Astrocyte (in vitro differentiated cells and primary cell): ENCODE data around the gene HMGXB3. TPM values are rescaled to one million over a fixed set of nuclear protein-coding genes. Genes with fewer than 3 reads are reported as not detected.

Experiments
- DNase-seq: peaks from one replicate; pipeline ENCODE4 v3.0.0-alpha.2; 2010; ENCODE audit warnings: low read depth
- FAIRE-seq: peaks from 2 replicates; lab custom pipeline; 2011; peaks lifted over from hg19 to GRCh38; lab: Jason Lieb, UNC
- H2AFZ ChIP-seq: 2 replicates; pipeline ENCODE4 v1.6.0; 2012; ENCODE audit warnings: low read depth, low read length, inconsistent platforms
- H3K27ac ChIP-seq: 2 replicates; pipeline ENCODE4 v1.5.1; 2011; ENCODE audit warnings: low read depth, low read length, inconsistent platforms
- H3K27me3 ChIP-seq: 2 replicates; pipeline ENCODE4 v1.6.0; 2011; ENCODE audit warnings: low read length, inconsistent platforms; ENCODE audit not compliant: insufficient read depth
- H3K36me3 ChIP-seq: 2 replicates; pipeline ENCODE4 v1.5.1; 2011; ENCODE audit warnings: low read length, inconsistent platforms; ENCODE audit not compliant: insufficient read depth
- H3K4me1 ChIP-seq: 2 replicates; pipeline ENCODE4 v1.5.1; 2011; ENCODE audit warnings: low read length, inconsistent platforms; ENCODE audit not compliant: insufficient read depth
- H3K4me2 ChIP-seq: 2 replicates; pipeline ENCODE4 v1.6.0; 2012; ENCODE audit warnings: low read length, inconsistent platforms
- H3K4me3 ChIP-seq: 2 replicates; pipeline ENCODE4 v1.5.1; 2011; ENCODE audit warnings: low read depth, mild to moderate bottlenecking, low read length, inconsistent platforms; ENCODE audit not compliant: insufficient read depth
- H3K79me2 ChIP-seq: 2 replicates; pipeline ENCODE4 v1.6.0; 2012; ENCODE audit warnings: mild to moderate bottlenecking, low read length, inconsistent platforms; ENCODE audit not compliant: insufficient read depth
- H3K9ac ChIP-seq: 2 replicates; pipeline ENCODE4 v1.6.0; 2012; ENCODE audit warnings: mild to moderate bottlenecking, low read length, inconsistent platforms
- H3K9me3 ChIP-seq: 2 replicates; pipeline ENCODE4 v1.5.1; 2012; ENCODE audit warnings: low read depth, mild to moderate bottlenecking, low read length, inconsistent platforms; ENCODE audit not compliant: insufficient read depth
- H4K20me1 ChIP-seq: 2 replicates; pipeline ENCODE4 v1.6.0; 2012; ENCODE audit warnings: low read length, inconsistent platforms; ENCODE audit not compliant: insufficient read depth
- H3K27ac Mint-ChIP-seq: one replicate; pipeline ENCODE4 v1.8.0; 2021; ENCODE audit warnings: mild to moderate bottlenecking, mixed read lengths; ENCODE audit not compliant: unreplicated experiment
- H3K27me3 Mint-ChIP-seq: one replicate; pipeline ENCODE4 v1.8.0; 2021; ENCODE audit warnings: low read depth, mixed read lengths; ENCODE audit not compliant: unreplicated experiment
- H3K36me3 Mint-ChIP-seq: one replicate; pipeline ENCODE4 v1.8.0; 2021; ENCODE audit warnings: low read depth, mixed read lengths; ENCODE audit not compliant: unreplicated experiment
- H3K4me1 Mint-ChIP-seq: one replicate; pipeline ENCODE4 v1.8.0; 2021; ENCODE audit warnings: low read depth, mixed read lengths; ENCODE audit not compliant: unreplicated experiment
- H3K4me3 Mint-ChIP-seq: one replicate; pipeline ENCODE4 v1.8.0; 2021; ENCODE audit warnings: mild to moderate bottlenecking, moderate library complexity, mixed read lengths; ENCODE audit not compliant: unreplicated experiment
- H3K9me3 Mint-ChIP-seq: one replicate; pipeline ENCODE4 v1.8.0; 2021; ENCODE audit warnings: mild to moderate bottlenecking, mixed read lengths; ENCODE audit not compliant: unreplicated experiment
- EZH2 ChIP-seq: IDR thresholded peaks from 2 replicates; pipeline ENCODE4 v1.6.1; 2012; ENCODE audit warnings: mild to moderate bottlenecking, low read length, inconsistent platforms; ENCODE audit not compliant: insufficient read depth
- total RNA-seq: library from RNA; stranded (reverse); gene quantifications from 2 replicates; pipeline ENCODE4 v1.2.1, GENCODE V29; 2021
- TF ChIP-seq, protein P1 (sequence below): IDR thresholded peaks from 2 replicates; pipeline ENCODE4 v1.5.1; 2011; ENCODE audit warnings: low read depth, mild to moderate bottlenecking, inconsistent platforms, low read length, moderate library complexity; ENCODE audit not compliant: insufficient read depth

HMGXB3 gene
- total RNA-seq, 1 donor from 2014 or later = 58.1 TPM

DNA sequence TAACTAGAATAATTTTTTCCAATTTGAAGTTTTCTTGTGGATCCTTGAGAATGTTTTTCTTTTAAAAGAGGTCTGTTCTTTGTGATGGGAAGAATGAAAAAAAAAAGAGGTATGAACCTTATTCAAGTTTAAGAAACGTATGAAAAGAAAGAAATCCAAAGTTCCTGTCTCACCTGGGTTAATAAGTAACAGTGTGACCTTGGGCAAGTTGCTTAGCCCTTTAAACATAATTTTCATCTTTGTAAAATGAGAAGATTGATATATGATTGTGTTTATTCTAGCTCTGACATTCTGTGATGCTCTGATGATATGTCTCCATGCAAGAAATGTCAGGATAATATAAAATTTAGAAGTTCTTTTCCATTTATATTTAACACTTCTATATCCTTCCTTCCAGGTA lies 20.6 kb upstream of the HMGXB3 start:
- peaks cover 7% of the 10 kb centered on the region for H3K36me3 Mint-ChIP-seq
- H3K79me2 ChIP-seq = no peaks in the 10 kb centered on the region
- H3K27me3 Mint-ChIP-seq = no peaks in the 10 kb centered on the region
- TF ChIP-seq EZH2 = no peak
- H3K27ac Mint-ChIP-seq = no peak overlapping the region
- H3K9me3 ChIP-seq = no peaks in the 10 kb centered on the region
- no peak overlapping the region for H2AFZ ChIP-seq
- H3K27me3 ChIP-seq = no peaks in the 10 kb centered on the region
- peaks cover 9% of the 10 kb centered on the region for H3K4me1 Mint-ChIP-seq
- no peak overlapping the region for H3K27ac ChIP-seq
- no peak overlapping the region for H3K9ac ChIP-seq
- H3K4me3 Mint-ChIP-seq = no peak overlapping the region
- H3K4me2 ChIP-seq = no peak overlapping the region
- no peaks in the 10 kb centered on the region for H4K20me1 ChIP-seq
- FAIRE-seq (no peak), DNase-seq (no peak)
- peaks cover 9% of the 10 kb centered on the region for H3K36me3 ChIP-seq
- H3K9me3 Mint-ChIP-seq = no peaks in the 10 kb centered on the region
- H3K4me1 ChIP-seq = no peaks in the 10 kb centered on the region
- H3K4me3 ChIP-seq = no peak overlapping the region

DNA sequence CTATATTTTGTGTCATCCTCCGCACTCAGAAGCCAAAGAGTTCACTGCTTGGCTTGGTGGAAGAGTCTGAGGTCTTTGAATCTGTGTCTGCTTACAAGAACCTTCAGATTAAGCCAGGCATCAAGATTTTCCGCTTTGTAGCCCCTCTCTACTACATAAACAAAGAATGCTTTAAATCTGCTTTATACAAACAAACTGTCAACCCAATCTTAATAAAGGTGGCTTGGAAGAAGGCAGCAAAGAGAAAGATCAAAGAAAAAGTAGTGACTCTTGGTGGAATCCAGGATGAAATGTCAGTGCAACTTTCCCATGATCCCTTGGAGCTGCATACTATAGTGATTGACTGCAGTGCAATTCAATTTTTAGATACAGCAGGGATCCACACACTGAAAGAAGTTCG lies 19.3 kb upstream of the HMGXB3 start:
- H3K9me3 Mint-ChIP-seq = no peaks in the 10 kb centered on the region
- H3K4me3 ChIP-seq = no peak overlapping the region
- H3K9ac ChIP-seq = no peak overlapping the region
- FAIRE-seq (no peak), DNase-seq (no peak)
- H4K20me1 ChIP-seq = no peaks in the 10 kb centered on the region
- no peak overlapping the region for H3K4me2 ChIP-seq
- H3K27ac Mint-ChIP-seq = no peak overlapping the region
- H3K36me3 Mint-ChIP-seq = peaks cover 7% of the 10 kb centered on the region
- H3K36me3 ChIP-seq = peaks cover 9% of the 10 kb centered on the region
- H3K4me1 Mint-ChIP-seq = peaks cover 7% of the 10 kb centered on the region
- no peak overlapping the region for H2AFZ ChIP-seq
- no peak overlapping the region for H3K27ac ChIP-seq
- H3K4me1 ChIP-seq = no peaks in the 10 kb centered on the region
- no peak overlapping the region for H3K4me3 Mint-ChIP-seq
- no peaks in the 10 kb centered on the region for H3K27me3 ChIP-seq
- TF ChIP-seq, protein P1, sequence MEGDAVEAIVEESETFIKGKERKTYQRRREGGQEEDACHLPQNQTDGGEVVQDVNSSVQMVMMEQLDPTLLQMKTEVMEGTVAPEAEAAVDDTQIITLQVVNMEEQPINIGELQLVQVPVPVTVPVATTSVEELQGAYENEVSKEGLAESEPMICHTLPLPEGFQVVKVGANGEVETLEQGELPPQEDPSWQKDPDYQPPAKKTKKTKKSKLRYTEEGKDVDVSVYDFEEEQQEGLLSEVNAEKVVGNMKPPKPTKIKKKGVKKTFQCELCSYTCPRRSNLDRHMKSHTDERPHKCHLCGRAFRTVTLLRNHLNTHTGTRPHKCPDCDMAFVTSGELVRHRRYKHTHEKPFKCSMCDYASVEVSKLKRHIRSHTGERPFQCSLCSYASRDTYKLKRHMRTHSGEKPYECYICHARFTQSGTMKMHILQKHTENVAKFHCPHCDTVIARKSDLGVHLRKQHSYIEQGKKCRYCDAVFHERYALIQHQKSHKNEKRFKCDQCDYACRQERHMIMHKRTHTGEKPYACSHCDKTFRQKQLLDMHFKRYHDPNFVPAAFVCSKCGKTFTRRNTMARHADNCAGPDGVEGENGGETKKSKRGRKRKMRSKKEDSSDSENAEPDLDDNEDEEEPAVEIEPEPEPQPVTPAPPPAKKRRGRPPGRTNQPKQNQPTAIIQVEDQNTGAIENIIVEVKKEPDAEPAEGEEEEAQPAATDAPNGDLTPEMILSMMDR = no peak
- TF ChIP-seq EZH2 = no peak
- H3K9me3 ChIP-seq = no peaks in the 10 kb centered on the region
- H3K79me2 ChIP-seq = no peaks in the 10 kb centered on the region
- H3K27me3 Mint-ChIP-seq = no peaks in the 10 kb centered on the region

DNA sequence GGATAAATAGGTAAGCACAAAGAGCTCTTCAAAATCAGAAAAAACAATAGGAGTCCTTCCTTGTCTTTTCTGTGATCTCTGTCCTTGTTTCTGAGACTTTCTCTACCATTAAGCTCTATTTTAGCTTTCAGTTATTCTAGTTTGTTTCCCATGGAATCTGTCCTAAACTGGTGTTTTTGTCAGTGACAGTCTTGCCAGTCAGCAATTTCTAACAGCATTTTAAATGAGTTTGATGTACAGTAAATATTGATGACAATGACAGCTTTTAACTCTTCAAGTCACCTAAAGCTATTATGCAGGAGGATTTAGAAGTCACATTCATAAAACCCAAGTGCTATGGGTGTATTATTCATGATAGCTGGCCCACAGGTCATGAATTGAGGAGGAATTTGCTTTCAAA lies 18.0 kb upstream of the HMGXB3 start:
- no peak for DNase-seq
- Mint-ChIP-seq H3K27ac (no peak overlapping the region), H3K36me3 (peaks cover 7% of the 10 kb centered on the region), H3K4me1 (no peaks in the 10 kb centered on the region), H3K27me3 (no peaks in the 10 kb centered on the region), H3K9me3 (no peaks in the 10 kb centered on the region), H3K4me3 (no peak overlapping the region)
- no peak overlapping the region for H2AFZ ChIP-seq
- H3K4me2 ChIP-seq = no peak overlapping the region
- no peak for FAIRE-seq
- H3K9ac ChIP-seq = no peak overlapping the region
- no peaks in the 10 kb centered on the region for H3K9me3 ChIP-seq
- H4K20me1 ChIP-seq = no peaks in the 10 kb centered on the region
- H3K36me3 ChIP-seq = peaks cover 9% of the 10 kb centered on the region
- no peak overlapping the region for H3K4me3 ChIP-seq
- H3K4me1 ChIP-seq = no peaks in the 10 kb centered on the region
- TF ChIP-seq, protein P1 = no peak
- no peak for TF ChIP-seq EZH2
- H3K79me2 ChIP-seq = no peaks in the 10 kb centered on the region
- no peak overlapping the region for H3K27ac ChIP-seq
- no peaks in the 10 kb centered on the region for H3K27me3 ChIP-seq
